ENCODE results near the gene BABAM2.
A peak's percentile ranks its signal among the peaks of the same experiment; 100 is the strongest.

- TF ChIP-seq ZNF362 (tag by site-specific recombination; IDR thresholded peaks at IDR 0.05) (no peak), ZSCAN16 (tag by site-specific recombination; IDR thresholded peaks at IDR 0.05) (no peak), PRDM10 (tag by site-specific recombination; IDR thresholded peaks at IDR 0.05) (peak; percentile 55; the same call in 1 of the 2 replicates), CTCF (tag by site-specific recombination; IDR thresholded peaks at IDR 0.05) (no peak), ZNF175 (tag by site-specific recombination; IDR thresholded peaks at IDR 0.05) (no peak), ZNF138 (tag by site-specific recombination; IDR thresholded peaks at IDR 0.05; ENCODE audit: borderline replicate concordance) (no peak)
Measured at GRCh38 chr2:28355521-28356094, 465.1 kb downstream of the BABAM2 start.
